22Rv1 (cell line): ENCODE measurements around the gene ERGIC2.
"Not testable (repeated sequence)": the region's sequence is repeated elsewhere in the genome, so short reads cannot be mapped to it uniquely, and the experiment has no call there.

Source experiments
- H3K27ac ChIP-seq: fragments of 450-650 bp; 2 replicates; pipeline ENCODE4 v1.5.1; 2017
- ZFX ChIP-seq: fragments of 450-650 bp; IDR thresholded peaks from 2 replicates; pipeline ENCODE4 v1.6.1; 2017; ENCODE audit warnings: antibody characterized with exemption, borderline replicate concordance
- TF ChIP-seq, protein P1 (sequence below): fragments of 450-650 bp; IDR thresholded peaks from 2 replicates; pipeline ENCODE4 v1.5.1; 2017; ENCODE audit warnings: mild to moderate bottlenecking

The ERGIC2 gene

GRCh38 chr12:29291226-29291625 is 89.7 kb downstream of the ERGIC2 start:
- H3K27ac ChIP-seq: no peak overlapping the region
- no peak for TF ChIP-seq ZFX
- TF ChIP-seq, protein P1, sequence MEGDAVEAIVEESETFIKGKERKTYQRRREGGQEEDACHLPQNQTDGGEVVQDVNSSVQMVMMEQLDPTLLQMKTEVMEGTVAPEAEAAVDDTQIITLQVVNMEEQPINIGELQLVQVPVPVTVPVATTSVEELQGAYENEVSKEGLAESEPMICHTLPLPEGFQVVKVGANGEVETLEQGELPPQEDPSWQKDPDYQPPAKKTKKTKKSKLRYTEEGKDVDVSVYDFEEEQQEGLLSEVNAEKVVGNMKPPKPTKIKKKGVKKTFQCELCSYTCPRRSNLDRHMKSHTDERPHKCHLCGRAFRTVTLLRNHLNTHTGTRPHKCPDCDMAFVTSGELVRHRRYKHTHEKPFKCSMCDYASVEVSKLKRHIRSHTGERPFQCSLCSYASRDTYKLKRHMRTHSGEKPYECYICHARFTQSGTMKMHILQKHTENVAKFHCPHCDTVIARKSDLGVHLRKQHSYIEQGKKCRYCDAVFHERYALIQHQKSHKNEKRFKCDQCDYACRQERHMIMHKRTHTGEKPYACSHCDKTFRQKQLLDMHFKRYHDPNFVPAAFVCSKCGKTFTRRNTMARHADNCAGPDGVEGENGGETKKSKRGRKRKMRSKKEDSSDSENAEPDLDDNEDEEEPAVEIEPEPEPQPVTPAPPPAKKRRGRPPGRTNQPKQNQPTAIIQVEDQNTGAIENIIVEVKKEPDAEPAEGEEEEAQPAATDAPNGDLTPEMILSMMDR: no peak

- H3K27ac ChIP-seq: not testable (repeated sequence)
Observed at GRCh38 chr12:29290475-29290874, 90.5 kb downstream of the ERGIC2 start.

- TF ChIP-seq, protein P1: no peak
- TF ChIP-seq ZFX: no peak
- H3K27ac ChIP-seq: no peak overlapping the region
Observed at GRCh38 chr12:29288031-29288430, 92.9 kb downstream of the ERGIC2 start.

DNA sequence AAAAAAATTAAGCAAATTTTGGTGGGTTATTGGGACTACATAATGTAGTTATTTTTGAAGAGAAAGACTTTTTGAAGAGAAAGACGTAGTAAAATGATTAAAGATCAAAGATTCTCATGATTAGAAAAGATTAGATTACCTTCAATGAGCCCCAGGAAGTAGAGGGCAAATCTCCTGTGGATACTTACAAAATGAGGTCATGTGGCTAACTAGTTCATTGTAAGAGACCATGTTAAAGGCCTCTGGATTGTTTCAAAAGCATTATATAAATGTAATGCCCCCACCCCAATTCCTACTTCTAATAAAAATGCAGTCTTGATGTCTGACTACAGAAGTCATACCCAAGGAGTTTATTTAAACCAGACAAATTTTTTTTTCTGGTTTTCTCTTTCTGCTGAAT is 93.3 kb downstream of the ERGIC2 start:
- no peak overlapping the region for H3K27ac ChIP-seq
- no peak for TF ChIP-seq ZFX
- TF ChIP-seq, protein P1: no peak
